ENCODE results near the gene TJP2.

GRCh38 chr9:69181908-69182353 lies 7.9 kb downstream of the TJP2 start:
- no peak for TF ChIP-seq CTCF (IDR thresholded peaks at IDR 0.05; ENCODE audit: extremely low read depth in 1 of 2, insufficient read depth in 1 of 2, low read depth in 1 of 2, low read length in 2 of 2)
- TF ChIP-seq EZH2 (IDR thresholded peaks at IDR 0.05; ENCODE audit: borderline replicate concordance, low read depth, low read length, severe bottlenecking) = no peak
- no peak for TF ChIP-seq MAX (IDR thresholded peaks at IDR 0.05; ENCODE audit: insufficient read depth, insufficient read length)
- no peak for TF ChIP-seq POLR2A (IDR thresholded peaks at IDR 0.05; ENCODE audit: low read depth, low read length)
- TF ChIP-seq GATA2 (IDR thresholded peaks at IDR 0.05; ENCODE audit: insufficient read depth, insufficient read length, low read depth, low read length) = no peak
- no peak for TF ChIP-seq POLR2AphosphoS5 (IDR thresholded peaks at IDR 0.05; ENCODE audit: insufficient read depth, low read depth, low read length)
- TF ChIP-seq MYC (IDR thresholded peaks at IDR 0.05; ENCODE audit: low read depth, low read length) = no peak
- no peak for TF ChIP-seq FOS (IDR thresholded peaks at IDR 0.05; ENCODE audit: borderline replicate concordance, insufficient read depth, low read length)
- TF ChIP-seq JUN (IDR thresholded peaks at IDR 0.05; ENCODE audit: borderline replicate concordance, insufficient read depth, insufficient read length, low read depth) = no peak

Data from endothelial cell of umbilical vein (primary cell).